ENCODE results near the gene PSENEN.
A peak's percentile ranks its signal among the peaks of the same experiment; 100 is the strongest.

PSENEN gene

GRCh38 chr19:35775298-35776101 lies 30.0 kb downstream of the PSENEN start, which contains the start of gene ARHGAP33:
Gene ARHGAP33 (plus strand): TSS chr19:35775564. CDS start chr19:35775659, 95 bp downstream.
- DNase-seq: peak; percentile 97

- no peak for DNase-seq
These were observed 30.8 kb downstream of the PSENEN start for GRCh38 chr19:35776102-35776788.

- no peak for DNase-seq
These were observed 31.8 kb downstream of the PSENEN start for GRCh38 chr19:35777086-35777841.

DNA sequence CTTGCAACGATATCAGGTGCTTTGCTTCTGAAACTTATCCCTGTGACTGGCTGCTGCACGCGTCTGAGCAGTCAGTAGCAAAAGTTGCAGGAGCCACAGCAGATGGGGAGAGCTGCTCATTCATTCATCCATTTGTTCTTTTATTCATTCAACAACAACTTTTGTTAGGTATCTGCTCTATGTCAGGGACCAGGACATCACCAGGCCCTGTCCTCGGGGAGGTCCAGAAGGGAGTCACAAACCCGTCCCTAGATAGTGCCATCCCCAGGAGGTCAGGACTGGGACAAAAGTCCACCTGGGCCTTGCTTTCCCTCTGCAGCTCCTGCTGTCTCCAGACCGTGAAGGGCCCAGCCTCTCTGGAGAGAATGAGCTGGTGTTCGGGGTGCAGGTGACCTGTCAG lies 32.5 kb downstream of the PSENEN start:
- no peak for DNase-seq

GRCh38 chr19:35779033-35779432 lies 33.6 kb downstream of the PSENEN start:
- no peak for DNase-seq

GRCh38 chr19:35780058-35780457 lies 34.6 kb downstream of the PSENEN start:
- no peak for DNase-seq

DNA sequence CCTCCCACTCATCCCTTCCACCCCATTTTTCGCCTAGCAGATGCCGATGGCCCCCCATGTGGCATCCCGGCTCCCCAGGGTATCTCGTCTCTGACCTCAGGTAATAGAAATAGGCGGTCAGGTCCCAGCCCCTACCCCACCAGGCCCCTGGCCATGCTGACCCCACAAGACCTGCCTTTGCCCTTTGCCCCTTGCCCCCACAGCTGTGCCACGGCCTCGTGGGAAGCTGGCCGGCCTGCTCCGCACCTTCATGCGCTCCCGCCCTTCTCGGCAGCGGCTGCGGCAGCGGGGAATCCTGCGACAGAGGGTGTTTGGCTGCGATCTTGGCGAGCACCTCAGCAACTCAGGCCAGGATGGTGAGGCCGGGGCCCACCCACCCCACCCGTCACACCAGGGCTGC lies 35.3 kb downstream of the PSENEN start:
- DNase-seq: no peak

- DNase-seq: no peak
These were observed 36.2 kb downstream of the PSENEN start for GRCh38 chr19:35781650-35782049.

DNA sequence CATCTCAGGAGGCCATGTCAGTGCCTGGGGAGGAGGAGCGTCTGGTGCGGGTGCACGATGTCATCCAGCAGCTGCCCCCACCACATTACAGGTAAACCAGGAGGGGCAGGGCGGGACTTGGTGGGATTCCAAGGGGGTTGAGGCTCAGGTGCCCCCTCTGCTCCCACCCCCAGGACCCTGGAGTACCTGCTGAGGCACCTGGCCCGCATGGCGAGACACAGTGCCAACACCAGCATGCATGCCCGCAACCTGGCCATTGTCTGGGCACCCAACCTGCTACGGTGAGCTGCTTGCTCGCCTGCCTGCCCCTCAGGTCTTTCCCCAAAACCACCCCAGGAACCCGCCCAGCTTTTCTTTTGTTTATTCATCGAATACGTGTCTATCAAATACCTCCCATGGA lies 37.1 kb downstream of the PSENEN start:
- no peak for DNase-seq

GRCh38 chr19:35783469-35784434 lies 38.3 kb downstream of the PSENEN start:
- DNase-seq: no peak

- DNase-seq: no peak
These were observed 39.3 kb downstream of the PSENEN start for GRCh38 chr19:35784503-35785338.

GRCh38 chr19:35785339-35785627 lies 39.8 kb downstream of the PSENEN start:
- no peak for DNase-seq

DNA sequence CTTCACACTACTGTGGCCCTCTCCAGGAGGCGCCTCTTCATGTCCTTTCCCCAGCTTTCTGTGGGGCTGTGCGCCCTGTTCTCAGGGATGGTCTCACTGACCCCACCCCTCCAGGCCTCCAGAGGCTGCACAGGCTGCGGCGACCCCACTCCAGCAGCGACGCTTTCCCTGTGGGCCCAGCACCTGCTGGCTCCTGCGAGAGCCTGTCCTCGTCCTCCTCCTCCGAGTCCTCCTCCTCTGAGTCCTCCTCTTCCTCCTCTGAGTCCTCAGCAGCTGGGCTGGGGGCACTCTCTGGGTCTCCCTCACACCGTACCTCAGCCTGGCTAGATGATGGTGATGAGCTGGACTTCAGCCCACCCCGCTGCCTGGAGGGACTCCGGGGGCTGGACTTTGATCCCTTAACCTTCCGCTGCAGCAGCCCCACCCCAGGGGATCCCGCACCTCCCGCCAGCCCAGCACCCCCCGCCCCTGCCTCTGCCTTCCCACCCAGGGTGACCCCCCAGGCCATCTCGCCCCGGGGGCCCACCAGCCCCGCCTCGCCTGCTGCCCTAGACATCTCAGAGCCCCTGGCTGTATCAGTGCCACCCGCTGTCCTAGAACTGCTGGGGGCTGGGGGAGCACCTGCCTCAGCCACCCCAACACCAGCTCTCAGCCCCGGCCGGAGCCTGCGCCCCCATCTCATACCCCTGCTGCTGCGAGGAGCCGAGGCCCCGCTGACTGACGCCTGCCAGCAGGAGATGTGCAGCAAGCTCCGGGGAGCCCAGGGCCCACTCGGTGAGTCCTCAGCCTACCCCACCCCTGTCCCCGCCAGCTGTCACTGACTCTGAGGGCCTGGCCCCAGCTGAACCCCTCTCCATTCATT lies 41.1 kb downstream of the PSENEN start:
- no peak for DNase-seq

- no peak for DNase-seq
These were observed 41.9 kb downstream of the PSENEN start for GRCh38 chr19:35787227-35787799.

DNA sequence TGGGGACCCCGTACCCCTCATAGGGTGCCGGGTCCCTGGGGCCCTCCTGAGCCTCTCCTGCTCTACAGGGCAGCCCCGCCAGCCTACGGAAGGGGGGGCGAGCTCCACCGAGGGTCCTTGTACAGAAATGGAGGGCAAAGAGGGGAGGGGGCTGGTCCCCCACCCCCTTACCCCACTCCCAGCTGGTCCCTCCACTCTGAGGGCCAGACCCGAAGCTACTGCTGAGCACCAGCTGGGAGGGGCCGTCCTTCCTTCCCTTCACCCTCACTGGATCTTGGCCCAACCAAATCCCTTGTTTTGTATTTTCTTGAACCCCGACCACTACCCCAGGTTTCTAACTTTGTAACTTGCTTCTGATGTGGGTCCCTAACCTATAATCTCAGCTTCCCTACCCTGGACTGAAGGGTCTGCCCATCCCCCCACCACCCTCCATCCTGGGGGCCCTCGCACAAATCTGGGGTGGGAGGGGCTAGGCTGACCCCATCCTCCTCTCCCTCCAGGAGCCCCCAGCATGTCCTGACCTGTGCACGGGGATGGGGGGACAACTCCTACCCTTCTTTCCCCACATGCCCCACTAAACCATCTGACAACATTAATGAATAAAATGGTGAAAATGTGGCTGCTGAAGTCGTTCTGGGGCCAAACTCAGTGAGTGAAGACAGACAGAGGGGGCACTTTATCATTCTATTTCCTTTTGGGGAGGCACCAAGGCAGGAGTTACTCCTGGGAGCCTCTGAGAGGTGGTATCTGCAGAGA lies 42.9 kb downstream of the PSENEN start:
- DNase-seq: no peak

GRCh38 chr19:35789195-35789977 lies 43.9 kb downstream of the PSENEN start:
- DNase-seq: no peak

GRCh38 chr19:35789978-35790944 lies 44.8 kb downstream of the PSENEN start:
- no peak for DNase-seq
